ENCODE measurements around the gene TLX3.

- TF ChIP-seq CTCF (IDR thresholded peaks at IDR 0.05) (no peak), ZFX (IDR thresholded peaks at IDR 0.05; ENCODE audit: borderline replicate concordance) (no peak)
Measured at GRCh38 chr5:171269717-171270116, 39.3 kb upstream of the TLX3 start.

Data from 22Rv1 (cell line).